GM23248 (cell line): ENCODE data around the gene SYMPK.

Experiments
- EZH2 ChIP-seq: fragments of 200-600 bp; sonication (generic); IDR thresholded peaks from 2 replicates; pipeline ENCODE4 v1.6.1; 2018; ENCODE audit warnings: antibody characterized with exemption, mild to moderate bottlenecking; ENCODE audit not compliant: insufficient read depth, poor library complexity, severe bottlenecking
- EZH2phosphoT487 ChIP-seq: fragments of 200-600 bp; sonication (generic); IDR thresholded peaks from 2 replicates; pipeline ENCODE4 v1.6.1; 2018; ENCODE audit warnings: antibody characterized with exemption, moderate library complexity, mild to moderate bottlenecking, low read depth; ENCODE audit not compliant: insufficient read depth

- no peak for TF ChIP-seq EZH2
- TF ChIP-seq EZH2phosphoT487, result no peak
These were observed 39.1 kb upstream of the SYMPK start, which contains the start of gene MYPOP for GRCh38 chr19:45901912-45902650.
